GM12892 (cell line): ENCODE measurements around the gene PLEKHM3.

Source experiments
- POLR2A ChIP-seq: IDR thresholded peaks from 2 replicates; pipeline ENCODE4 v1.6.1; 2011; ENCODE audit warnings: low read depth, low read length, control low read depth
- POLR2AphosphoS5 ChIP-seq: IDR thresholded peaks from 2 replicates; pipeline ENCODE4 v1.6.1; 2011; ENCODE audit warnings: low read depth, low read length, control low read depth
- TAF1 ChIP-seq: IDR thresholded peaks from 2 replicates; pipeline ENCODE4 v1.6.1; 2011; ENCODE audit warnings: low read depth, mild to moderate bottlenecking, control low read depth, low read length, borderline replicate concordance

DNA sequence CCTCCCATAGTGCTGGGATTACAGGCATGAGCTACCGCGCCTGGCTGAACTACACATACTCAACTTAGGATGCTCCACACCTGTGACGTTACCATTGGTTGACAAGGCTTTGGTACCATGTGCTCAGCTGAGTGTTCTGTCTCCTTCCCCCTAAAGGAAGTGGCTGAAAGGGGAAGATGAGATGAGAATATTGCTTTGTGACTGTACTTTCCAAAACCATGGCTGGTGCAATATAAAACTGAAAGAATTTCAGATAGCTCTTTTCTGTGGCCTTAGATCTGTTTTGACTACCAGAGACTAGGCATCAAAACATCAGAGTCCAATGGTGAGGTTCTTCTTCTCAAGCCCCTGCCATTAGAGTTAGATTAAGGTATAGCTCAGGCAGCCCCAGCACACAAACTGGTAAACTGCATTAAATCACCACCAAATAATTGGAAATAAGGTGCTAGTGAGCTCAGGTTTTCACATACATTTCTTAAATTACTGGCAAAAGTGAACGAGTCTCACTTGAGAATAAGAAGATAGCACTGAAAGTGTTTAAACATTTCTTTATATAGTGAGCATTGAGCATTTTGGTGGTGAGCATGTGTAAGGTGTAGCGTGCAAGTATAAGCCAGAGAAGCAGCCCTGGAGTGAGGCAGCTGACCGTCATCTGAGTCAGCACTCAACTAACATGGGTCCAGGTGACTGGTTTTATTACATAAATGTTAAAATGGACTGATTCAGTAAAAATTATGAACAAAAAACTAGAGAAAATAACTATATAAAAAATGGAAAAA, 142.1 kb downstream of the PLEKHM3 start:
- TF ChIP-seq POLR2A (no peak), POLR2AphosphoS5 (no peak), TAF1 (no peak)
